ENCODE results near the gene C4BPB. TPM values are rescaled to one million over a fixed set of nuclear protein-coding genes. Genes with fewer than 3 reads are reported as not detected.

C4BPB gene
- total and polyA plus RNA-seq, 2 of the 8 experiments (the other 6 are each of a cell fraction or from before 2014, with no cell fraction given), result not detected

- TF ChIP-seq, protein P1, sequence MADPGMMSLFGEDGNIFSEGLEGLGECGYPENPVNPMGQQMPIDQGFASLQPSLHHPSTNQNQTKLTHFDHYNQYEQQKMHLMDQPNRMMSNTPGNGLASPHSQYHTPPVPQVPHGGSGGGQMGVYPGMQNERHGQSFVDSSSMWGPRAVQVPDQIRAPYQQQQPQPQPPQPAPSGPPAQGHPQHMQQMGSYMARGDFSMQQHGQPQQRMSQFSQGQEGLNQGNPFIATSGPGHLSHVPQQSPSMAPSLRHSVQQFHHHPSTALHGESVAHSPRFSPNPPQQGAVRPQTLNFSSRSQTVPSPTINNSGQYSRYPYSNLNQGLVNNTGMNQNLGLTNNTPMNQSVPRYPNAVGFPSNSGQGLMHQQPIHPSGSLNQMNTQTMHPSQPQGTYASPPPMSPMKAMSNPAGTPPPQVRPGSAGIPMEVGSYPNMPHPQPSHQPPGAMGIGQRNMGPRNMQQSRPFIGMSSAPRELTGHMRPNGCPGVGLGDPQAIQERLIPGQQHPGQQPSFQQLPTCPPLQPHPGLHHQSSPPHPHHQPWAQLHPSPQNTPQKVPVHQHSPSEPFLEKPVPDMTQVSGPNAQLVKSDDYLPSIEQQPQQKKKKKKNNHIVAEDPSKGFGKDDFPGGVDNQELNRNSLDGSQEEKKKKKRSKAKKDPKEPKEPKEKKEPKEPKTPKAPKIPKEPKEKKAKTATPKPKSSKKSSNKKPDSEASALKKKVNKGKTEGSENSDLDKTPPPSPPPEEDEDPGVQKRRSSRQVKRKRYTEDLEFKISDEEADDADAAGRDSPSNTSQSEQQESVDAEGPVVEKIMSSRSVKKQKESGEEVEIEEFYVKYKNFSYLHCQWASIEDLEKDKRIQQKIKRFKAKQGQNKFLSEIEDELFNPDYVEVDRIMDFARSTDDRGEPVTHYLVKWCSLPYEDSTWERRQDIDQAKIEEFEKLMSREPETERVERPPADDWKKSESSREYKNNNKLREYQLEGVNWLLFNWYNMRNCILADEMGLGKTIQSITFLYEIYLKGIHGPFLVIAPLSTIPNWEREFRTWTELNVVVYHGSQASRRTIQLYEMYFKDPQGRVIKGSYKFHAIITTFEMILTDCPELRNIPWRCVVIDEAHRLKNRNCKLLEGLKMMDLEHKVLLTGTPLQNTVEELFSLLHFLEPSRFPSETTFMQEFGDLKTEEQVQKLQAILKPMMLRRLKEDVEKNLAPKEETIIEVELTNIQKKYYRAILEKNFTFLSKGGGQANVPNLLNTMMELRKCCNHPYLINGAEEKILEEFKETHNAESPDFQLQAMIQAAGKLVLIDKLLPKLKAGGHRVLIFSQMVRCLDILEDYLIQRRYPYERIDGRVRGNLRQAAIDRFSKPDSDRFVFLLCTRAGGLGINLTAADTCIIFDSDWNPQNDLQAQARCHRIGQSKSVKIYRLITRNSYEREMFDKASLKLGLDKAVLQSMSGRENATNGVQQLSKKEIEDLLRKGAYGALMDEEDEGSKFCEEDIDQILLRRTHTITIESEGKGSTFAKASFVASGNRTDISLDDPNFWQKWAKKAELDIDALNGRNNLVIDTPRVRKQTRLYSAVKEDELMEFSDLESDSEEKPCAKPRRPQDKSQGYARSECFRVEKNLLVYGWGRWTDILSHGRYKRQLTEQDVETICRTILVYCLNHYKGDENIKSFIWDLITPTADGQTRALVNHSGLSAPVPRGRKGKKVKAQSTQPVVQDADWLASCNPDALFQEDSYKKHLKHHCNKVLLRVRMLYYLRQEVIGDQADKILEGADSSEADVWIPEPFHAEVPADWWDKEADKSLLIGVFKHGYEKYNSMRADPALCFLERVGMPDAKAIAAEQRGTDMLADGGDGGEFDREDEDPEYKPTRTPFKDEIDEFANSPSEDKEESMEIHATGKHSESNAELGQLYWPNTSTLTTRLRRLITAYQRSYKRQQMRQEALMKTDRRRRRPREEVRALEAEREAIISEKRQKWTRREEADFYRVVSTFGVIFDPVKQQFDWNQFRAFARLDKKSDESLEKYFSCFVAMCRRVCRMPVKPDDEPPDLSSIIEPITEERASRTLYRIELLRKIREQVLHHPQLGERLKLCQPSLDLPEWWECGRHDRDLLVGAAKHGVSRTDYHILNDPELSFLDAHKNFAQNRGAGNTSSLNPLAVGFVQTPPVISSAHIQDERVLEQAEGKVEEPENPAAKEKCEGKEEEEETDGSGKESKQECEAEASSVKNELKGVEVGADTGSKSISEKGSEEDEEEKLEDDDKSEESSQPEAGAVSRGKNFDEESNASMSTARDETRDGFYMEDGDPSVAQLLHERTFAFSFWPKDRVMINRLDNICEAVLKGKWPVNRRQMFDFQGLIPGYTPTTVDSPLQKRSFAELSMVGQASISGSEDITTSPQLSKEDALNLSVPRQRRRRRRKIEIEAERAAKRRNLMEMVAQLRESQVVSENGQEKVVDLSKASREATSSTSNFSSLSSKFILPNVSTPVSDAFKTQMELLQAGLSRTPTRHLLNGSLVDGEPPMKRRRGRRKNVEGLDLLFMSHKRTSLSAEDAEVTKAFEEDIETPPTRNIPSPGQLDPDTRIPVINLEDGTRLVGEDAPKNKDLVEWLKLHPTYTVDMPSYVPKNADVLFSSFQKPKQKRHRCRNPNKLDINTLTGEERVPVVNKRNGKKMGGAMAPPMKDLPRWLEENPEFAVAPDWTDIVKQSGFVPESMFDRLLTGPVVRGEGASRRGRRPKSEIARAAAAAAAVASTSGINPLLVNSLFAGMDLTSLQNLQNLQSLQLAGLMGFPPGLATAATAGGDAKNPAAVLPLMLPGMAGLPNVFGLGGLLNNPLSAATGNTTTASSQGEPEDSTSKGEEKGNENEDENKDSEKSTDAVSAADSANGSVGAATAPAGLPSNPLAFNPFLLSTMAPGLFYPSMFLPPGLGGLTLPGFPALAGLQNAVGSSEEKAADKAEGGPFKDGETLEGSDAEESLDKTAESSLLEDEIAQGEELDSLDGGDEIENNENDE (IDR thresholded peaks at IDR 0.05; ENCODE audit: insufficient replicate concordance, low read length), result no peak
- no peak for TF ChIP-seq CTCF (IDR thresholded peaks at IDR 0.05; ENCODE audit: control extremely low read depth in 1 of 3, insufficient read depth in 1 of 3, low read depth in 1 of 3, low read length in 3 of 3)
- TF ChIP-seq SIN3A (conservative IDR thresholded peaks at IDR 0.05 in 1 of 2, IDR thresholded peaks at IDR 0.05 in 1 of 2; ENCODE audit: low read depth in 1 of 2, low read length in 2 of 2), result no peak
- TF ChIP-seq SIRT6 (IDR thresholded peaks at IDR 0.05; ENCODE audit: low read length), result no peak
- no peak for TF ChIP-seq NRF1 (IDR thresholded peaks at IDR 0.05; ENCODE audit: low read depth, low read length)
- TF ChIP-seq RNF2 (IDR thresholded peaks at IDR 0.05; ENCODE audit: borderline replicate concordance, low read depth, low read length, missing control alignments, poor library complexity, severe bottlenecking), result no peak
- TF ChIP-seq SP4 (IDR thresholded peaks at IDR 0.05; ENCODE audit: low read length), result no peak
- TF ChIP-seq HDAC2 (IDR thresholded peaks at IDR 0.05; ENCODE audit: borderline replicate concordance in 1 of 2, low read depth in 2 of 2, low read length in 2 of 2), result no peak
Observed at GRCh38 chr1:207069061-207069460, 19.6 kb upstream of the C4BPB start (continued).

Data from H1 (cell line).